Astrocyte of the spinal cord (primary cell): ENCODE results near the gene RBM23.

Experiments used
- DNase-seq: peaks from one replicate; pipeline ENCODE4 v3.0.0; 2011; ENCODE audit warnings: low read depth, low spot score
- H3K4me3 ChIP-seq: 2 replicates; pipeline ENCODE4 v1.5.1; 2011; ENCODE audit warnings: low read depth, mild to moderate bottlenecking, low read length, moderate library complexity
- CTCF ChIP-seq: IDR thresholded peaks from 2 replicates; pipeline ENCODE4 v1.5.1; 2012; ENCODE audit warnings: low read depth, mild to moderate bottlenecking, low read length, inconsistent platforms
- in situ Hi-C: cut with HindIII; loops from 2 replicates; pipeline ENCODE4 v1.10.0; 2017; ENCODE audit warnings: low sequenced_read_pairs

RBM23 gene

GRCh38 chr14:22883173-22883976, 35.6 kb downstream of the RBM23 start, which contains the start of gene REM2:
TSS of gene REM2 (plus strand) at chr14:22883222. CDS start at chr14:22883288, 66 bp downstream.
- in situ Hi-C loops: no loop called here
- no peak for DNase-seq
- no peak within 1 kb of the TSS for H3K4me3 ChIP-seq

DNA sequence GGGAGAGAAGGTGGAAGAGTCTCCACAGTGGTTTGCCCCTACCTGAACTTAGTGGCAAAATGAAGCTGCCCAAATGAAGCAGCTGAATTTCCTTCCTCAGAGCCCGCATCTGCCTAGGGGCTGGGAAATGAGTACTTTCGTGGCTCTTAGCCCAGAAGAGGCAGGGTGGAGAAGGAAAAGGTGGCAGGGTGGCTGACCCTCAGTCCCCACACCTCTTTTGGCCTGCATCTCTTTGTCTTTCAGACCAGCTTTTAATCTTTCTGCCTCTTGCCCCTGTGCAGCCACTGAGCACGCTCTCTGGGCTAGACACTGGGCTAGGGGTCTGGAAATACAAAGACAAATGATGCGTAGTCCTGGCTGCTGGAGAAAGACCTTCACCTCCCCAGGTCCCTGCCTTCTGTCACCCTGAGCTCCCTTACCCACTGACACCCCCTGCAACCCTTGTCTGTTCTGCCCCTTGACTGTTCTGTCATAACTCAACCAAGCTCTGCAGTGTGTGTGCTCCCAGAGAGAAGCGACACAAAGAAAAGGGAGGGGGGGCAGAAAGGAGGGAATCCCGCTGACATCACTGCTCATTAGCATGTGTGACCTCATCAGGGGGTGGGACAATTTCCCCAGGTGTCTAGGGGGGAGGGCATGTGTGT, 36.3 kb downstream of the RBM23 start:
- in situ Hi-C loops: no loop called here
- H3K4me3 ChIP-seq: no peak overlapping the region
- peak; percentile 52 for DNase-seq
- no peak for TF ChIP-seq CTCF

More at GRCh38 chr14:22883173-22883976, 35.6 kb downstream of the RBM23 start, which contains the start of gene REM2:
- no peak for TF ChIP-seq CTCF

GRCh38 chr14:22882064-22882463, 36.9 kb downstream of the RBM23 start:
- no peak for TF ChIP-seq CTCF
- DNase-seq: no peak
- H3K4me3 ChIP-seq: no peak overlapping the region
- in situ Hi-C loops: no loop called here

- no peak for TF ChIP-seq CTCF
- DNase-seq: no peak
- H3K4me3 ChIP-seq: no peak overlapping the region
- in situ Hi-C loops: no loop called here
Measured at GRCh38 chr14:22878271-22879246, 40.4 kb downstream of the RBM23 start.

DNA sequence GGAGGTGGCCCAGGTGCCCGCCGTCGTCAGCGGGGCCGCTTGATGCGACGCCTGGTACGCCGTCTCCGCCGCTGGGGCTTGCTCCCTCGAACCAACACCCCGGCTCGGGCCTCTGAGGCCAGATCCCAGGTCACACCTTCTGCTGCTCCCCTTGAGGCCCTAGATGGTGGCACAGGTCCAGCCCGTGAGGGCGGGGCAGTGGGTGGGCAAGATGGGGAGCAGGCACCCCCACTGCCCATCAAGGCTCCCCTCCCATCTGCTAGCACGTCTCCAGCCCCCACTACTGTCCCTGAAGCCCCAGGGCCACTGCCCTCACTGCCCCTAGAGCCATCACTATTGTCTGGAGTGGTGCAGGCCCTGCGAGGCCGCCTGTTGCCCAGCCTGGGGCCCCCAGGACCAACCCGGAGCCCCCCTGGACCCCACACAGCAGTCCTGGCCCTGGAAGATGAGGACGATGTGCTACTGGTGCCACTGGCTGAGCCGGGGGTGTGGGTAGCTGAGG, 41.9 kb downstream of the RBM23 start:
- no peak for TF ChIP-seq CTCF
- H3K4me3 ChIP-seq: no peak overlapping the region
- no peak for DNase-seq
- in situ Hi-C loops: no loop called here
